NT2/D1 (cell line): Measurements from ENCODE around the gene IRAK2.

Experiments
- DNase-seq: peaks from one replicate; pipeline ENCODE4 v3.0.0-alpha.2; 2011; ENCODE audit warnings: low read depth, low spot score
- H3K27me3 ChIP-seq: 2 replicates; pipeline ENCODE4 v1.6.0; 2011; ENCODE audit warnings: mild to moderate bottlenecking; ENCODE audit not compliant: insufficient read length, insufficient read depth
- H3K36me3 ChIP-seq: 2 replicates; pipeline ENCODE4 v1.6.1; 2011; ENCODE audit warnings: mild to moderate bottlenecking, low read length, mixed read lengths; ENCODE audit not compliant: insufficient read depth, insufficient read length
- H3K4me1 ChIP-seq: 2 replicates; pipeline ENCODE4 v1.5.1; 2011; ENCODE audit not compliant: insufficient read depth, insufficient read length
- H3K4me3 ChIP-seq: 2 replicates; pipeline ENCODE4 v1.5.1; 2011; ENCODE audit warnings: low read depth; ENCODE audit not compliant: insufficient read length
- H3K9ac ChIP-seq: 2 replicates; pipeline ENCODE4 v1.6.0; 2011; ENCODE audit warnings: low read depth; ENCODE audit not compliant: insufficient read length
- H3K9me3 ChIP-seq: 2 replicates; pipeline ENCODE4 v1.5.1; 2011; ENCODE audit warnings: mild to moderate bottlenecking, low read length; ENCODE audit not compliant: insufficient read depth
- SUZ12 ChIP-seq: IDR thresholded peaks from 2 replicates; pipeline ENCODE4 v1.6.1; 2011; ENCODE audit not compliant: insufficient read length, insufficient read depth; ENCODE audit errors: extremely low read depth
- YY1 ChIP-seq: IDR thresholded peaks from 2 replicates; pipeline ENCODE4 v1.6.1; 2011; ENCODE audit not compliant: insufficient read length, insufficient read depth
- ZNF274 ChIP-seq: IDR thresholded peaks from 2 replicates; pipeline ENCODE4 v1.6.1; 2011; ENCODE audit warnings: mild to moderate bottlenecking, low read depth, low read length

Gene IRAK2

GRCh38 chr3:10136426-10137005 lies 28.2 kb upstream of the IRAK2 start:
- H3K9me3 ChIP-seq, result peaks cover 19% of the 10 kb centered on the region; the same call in 1 of the 2 replicates
- H3K4me3 ChIP-seq, result no peak overlapping the region
- H3K36me3 ChIP-seq, result peaks cover 4% of the 10 kb centered on the region
- H3K9ac ChIP-seq, result no peak overlapping the region
- H3K27me3 ChIP-seq, result no peaks in the 10 kb centered on the region
- H3K4me1 ChIP-seq, result no peaks in the 10 kb centered on the region
- TF ChIP-seq SUZ12 (no peak), YY1 (no peak), ZNF274 (no peak)
- DNase-seq, result no peak

- Histone ChIP-seq H3K4me1 (no peaks in the 10 kb centered on the region), H3K27me3 (no peaks in the 10 kb centered on the region), H3K9ac (no peak overlapping the region), H3K9me3 (peaks cover 19% of the 10 kb centered on the region; the same call in 1 of the 2 replicates), H3K36me3 (no peaks in the 10 kb centered on the region), H3K4me3 (no peak overlapping the region)
- no peak for DNase-seq
- TF ChIP-seq SUZ12 (no peak), ZNF274 (no peak), YY1 (no peak)
Measured at GRCh38 chr3:10137178-10137577, 27.5 kb upstream of the IRAK2 start.

GRCh38 chr3:10140996-10141546 lies 23.6 kb upstream of the IRAK2 start:
- no peak for DNase-seq
- TF ChIP-seq SUZ12 (no peak), ZNF274 (no peak), YY1 (no peak)
- no peak overlapping the region for H3K4me3 ChIP-seq
- peaks cover 12% of the 10 kb centered on the region; the same call in 1 of the 2 replicates for H3K9me3 ChIP-seq
- H3K9ac ChIP-seq, result no peak overlapping the region
- H3K27me3 ChIP-seq, result no peaks in the 10 kb centered on the region
- H3K4me1 ChIP-seq, result no peaks in the 10 kb centered on the region
- peaks cover 16% of the 10 kb centered on the region for H3K36me3 ChIP-seq

- DNase-seq, result no peak
- Histone ChIP-seq H3K36me3 (peaks cover 30% of the 10 kb centered on the region), H3K27me3 (no peaks in the 10 kb centered on the region), H3K9me3 (no peaks in the 10 kb centered on the region), H3K4me3 (peak overlapping the region; percentile 94), H3K9ac (peak overlapping the region; percentile 72), H3K4me1 (no peaks in the 10 kb centered on the region)
- TF ChIP-seq ZNF274 (no peak), YY1 (no peak), SUZ12 (no peak)
Measured at GRCh38 chr3:10142707-10143560, 21.8 kb upstream of the IRAK2 start.

GRCh38 chr3:10145685-10146084 lies 19.0 kb upstream of the IRAK2 start:
- H3K36me3 ChIP-seq, result peaks cover 53% of the 10 kb centered on the region
- H3K27me3 ChIP-seq, result no peaks in the 10 kb centered on the region
- H3K9me3 ChIP-seq, result no peaks in the 10 kb centered on the region
- TF ChIP-seq ZNF274, result no peak
- no peak for TF ChIP-seq SUZ12
- no peak for TF ChIP-seq YY1
- H3K9ac ChIP-seq, result no peak overlapping the region
- H3K4me1 ChIP-seq, result no peaks in the 10 kb centered on the region
- no peak overlapping the region for H3K4me3 ChIP-seq
- DNase-seq, result no peak

- peaks cover 70% of the 10 kb centered on the region for H3K36me3 ChIP-seq
- H3K27me3 ChIP-seq, result no peaks in the 10 kb centered on the region
- DNase-seq, result no peak
- no peaks in the 10 kb centered on the region for H3K9me3 ChIP-seq
- no peaks in the 10 kb centered on the region for H3K4me1 ChIP-seq
- no peak overlapping the region for H3K9ac ChIP-seq
- TF ChIP-seq ZNF274 (no peak), SUZ12 (no peak), YY1 (no peak)
- H3K4me3 ChIP-seq, result no peak overlapping the region
Measured at GRCh38 chr3:10149226-10149625, 15.5 kb upstream of the IRAK2 start.

GRCh38 chr3:10150987-10151386 lies 13.7 kb upstream of the IRAK2 start:
- Histone ChIP-seq H3K36me3 (peaks cover 70% of the 10 kb centered on the region), H3K9me3 (no peaks in the 10 kb centered on the region), H3K4me3 (no peak overlapping the region), H3K27me3 (no peaks in the 10 kb centered on the region), H3K4me1 (no peaks in the 10 kb centered on the region), H3K9ac (no peak overlapping the region)
- no peak for DNase-seq
- TF ChIP-seq SUZ12 (no peak), YY1 (no peak), ZNF274 (no peak)
